Tibial artery (tissue), 4 donors: ENCODE data around the gene STMND1.
A peak's percentile ranks its signal among the peaks of the same experiment; 100 is the strongest.

Experiments
- DNase-seq, 2 donors: peaks; one replicate each; pipeline ENCODE4 v3.0.0-alpha.2; 2019
- H3K27ac ChIP-seq, 2 donors: fragments of 200-600 bp; sonication (generic) in 1 of 2; 1 replicate in 1 of 2; 2 replicates in 1 of 2; pipeline ENCODE4 v1.5.1; 2018 to 2019; ENCODE audit warnings: mild to moderate bottlenecking in 1 of 2
- H3K27me3 ChIP-seq, 2 donors: fragments of 200-600 bp; sonication (generic) in 1 of 2; one replicate each; pipeline versions ENCODE4 v1.5.1 to v1.6.0; 2016 to 2019
- H3K36me3 ChIP-seq, 3 donors: fragments of 200-600 bp; sonication (generic) in 2 of 3; one replicate each; pipeline ENCODE4 v1.5.1; 2016 to 2019; ENCODE audit warnings: mild to moderate bottlenecking in 2 of 3
- H3K4me1 ChIP-seq, 4 donors: fragments of 200-600 bp; sonication (generic) in 2 of 4; 1 replicate in 3 of 4; 2 replicates in 1 of 4; pipeline ENCODE4 v1.5.1; 2016 to 2019
- H3K4me3 ChIP-seq, 2 donors: fragments of 200-600 bp; sonication (generic) in 1 of 2; 1 replicate in 1 of 2; 2 replicates in 1 of 2; pipeline ENCODE4 v1.5.1; 2018 to 2019; ENCODE audit warnings: mild to moderate bottlenecking in 2 of 2
- H3K9me3 ChIP-seq, 3 donors: fragments of 200-600 bp; sonication (generic) in 1 of 3; one replicate each; pipeline ENCODE4 v1.5.1; 2016 to 2019
- intact Hi-C: fragments of 100-400 bp; cut with DNase I; formaldehyde crosslinking; loops from one replicate; pipeline ENCODE4 v1.15.0; 2023; ENCODE audit warnings: low total_unique reads
- TF ChIP-seq, protein P1 (sequence below), 2 experiments: fragments of 200-600 bp in 1 of 2; fragments of 450-650 bp in 1 of 2; IDR thresholded peaks; one replicate each; pipeline ENCODE4 v1.5.1; 2017 to 2019; ENCODE audit warnings: antibody characterized with exemption in 2 of 2, mild to moderate bottlenecking in 1 of 2, moderate library complexity in 1 of 2

Gene STMND1

DNA sequence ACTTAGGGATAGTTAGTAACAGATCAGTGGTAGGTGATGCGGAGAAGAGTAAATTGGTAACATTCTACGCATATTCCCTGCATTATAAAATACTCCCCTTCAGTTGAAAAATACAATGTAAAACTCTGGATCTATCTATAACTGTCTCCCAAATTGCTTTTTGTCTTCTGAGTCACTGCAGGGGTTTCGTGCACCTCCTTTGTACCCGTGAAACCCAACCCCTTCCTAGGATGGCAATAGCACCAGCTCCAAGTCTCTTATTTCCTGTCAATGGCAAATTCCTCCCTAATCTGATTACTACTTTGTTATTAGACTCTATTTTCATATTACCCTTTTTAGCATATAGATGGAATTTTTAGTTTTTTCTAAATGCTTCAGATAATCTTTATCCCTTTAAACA, 20.6 kb upstream of the STMND1 start:
- DNase-seq = no peak
- TF ChIP-seq, protein P1, sequence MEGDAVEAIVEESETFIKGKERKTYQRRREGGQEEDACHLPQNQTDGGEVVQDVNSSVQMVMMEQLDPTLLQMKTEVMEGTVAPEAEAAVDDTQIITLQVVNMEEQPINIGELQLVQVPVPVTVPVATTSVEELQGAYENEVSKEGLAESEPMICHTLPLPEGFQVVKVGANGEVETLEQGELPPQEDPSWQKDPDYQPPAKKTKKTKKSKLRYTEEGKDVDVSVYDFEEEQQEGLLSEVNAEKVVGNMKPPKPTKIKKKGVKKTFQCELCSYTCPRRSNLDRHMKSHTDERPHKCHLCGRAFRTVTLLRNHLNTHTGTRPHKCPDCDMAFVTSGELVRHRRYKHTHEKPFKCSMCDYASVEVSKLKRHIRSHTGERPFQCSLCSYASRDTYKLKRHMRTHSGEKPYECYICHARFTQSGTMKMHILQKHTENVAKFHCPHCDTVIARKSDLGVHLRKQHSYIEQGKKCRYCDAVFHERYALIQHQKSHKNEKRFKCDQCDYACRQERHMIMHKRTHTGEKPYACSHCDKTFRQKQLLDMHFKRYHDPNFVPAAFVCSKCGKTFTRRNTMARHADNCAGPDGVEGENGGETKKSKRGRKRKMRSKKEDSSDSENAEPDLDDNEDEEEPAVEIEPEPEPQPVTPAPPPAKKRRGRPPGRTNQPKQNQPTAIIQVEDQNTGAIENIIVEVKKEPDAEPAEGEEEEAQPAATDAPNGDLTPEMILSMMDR (IDR thresholded peaks at IDR 0.05) = no peak
- H3K9me3 ChIP-seq = peaks cover 0 to 4% (median 0%) of the 10 kb centered on the region in 3 donors
- H3K27ac ChIP-seq = no peak overlapping the region
- H3K4me1 ChIP-seq = peaks cover 0 to 8% (median 0%) of the 10 kb centered on the region in 4 donors
- H3K36me3 ChIP-seq = no peaks in the 10 kb centered on the region
- H3K27me3 ChIP-seq = no peaks in the 10 kb centered on the region
- no peak overlapping the region for H3K4me3 ChIP-seq
- intact Hi-C loops = loop anchor here (10.0 kb wide), 2 partner anchors 66 to 276 kb away; no protein-coding TSS in a partner anchor

DNA sequence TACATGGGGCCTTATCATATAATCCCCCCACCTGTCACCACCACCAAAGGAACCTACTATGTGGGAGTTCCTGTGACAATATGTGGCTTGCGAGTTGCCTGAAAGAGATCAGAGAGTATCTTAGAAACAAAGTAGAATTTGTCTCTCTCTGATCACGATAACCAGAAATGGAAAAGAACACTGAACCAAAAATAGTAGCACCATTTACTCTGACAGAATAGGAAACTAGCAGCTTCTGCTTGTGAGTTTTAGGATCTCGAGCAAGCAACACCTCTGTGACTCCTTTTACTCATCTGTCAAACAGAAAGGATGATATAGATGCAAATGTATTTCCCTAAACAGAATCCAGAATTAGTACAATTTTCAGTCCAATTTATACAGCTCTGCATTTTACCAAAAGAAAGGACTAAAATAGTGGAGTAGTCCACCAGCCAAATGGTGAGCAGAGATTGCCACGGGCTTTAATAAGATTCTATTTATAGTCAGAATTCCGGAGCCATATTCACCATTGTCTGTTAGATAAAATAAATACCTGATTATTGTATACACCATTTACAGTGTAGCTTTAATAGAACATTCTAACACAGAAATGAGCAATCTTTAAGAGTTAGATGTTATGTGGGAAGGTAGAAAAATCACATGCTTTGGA, 19.9 kb upstream of the STMND1 start:
- TF ChIP-seq, protein P1 (IDR thresholded peaks at IDR 0.05) = no peak
- Histone ChIP-seq H3K27me3 (peaks cover 0 to 4% of the 10 kb centered on the region in 2 donors), H3K9me3 (no peaks in the 10 kb centered on the region), H3K27ac (no peak overlapping the region), H3K36me3 (no peaks in the 10 kb centered on the region), H3K4me3 (no peak overlapping the region), H3K4me1 (peaks cover 0 to 8% (median 0%) of the 10 kb centered on the region in 4 donors)
- no peak for DNase-seq
- intact Hi-C loops = loop anchor here (10.0 kb wide), 2 partner anchors 67 to 277 kb away; no protein-coding TSS in a partner anchor

DNA sequence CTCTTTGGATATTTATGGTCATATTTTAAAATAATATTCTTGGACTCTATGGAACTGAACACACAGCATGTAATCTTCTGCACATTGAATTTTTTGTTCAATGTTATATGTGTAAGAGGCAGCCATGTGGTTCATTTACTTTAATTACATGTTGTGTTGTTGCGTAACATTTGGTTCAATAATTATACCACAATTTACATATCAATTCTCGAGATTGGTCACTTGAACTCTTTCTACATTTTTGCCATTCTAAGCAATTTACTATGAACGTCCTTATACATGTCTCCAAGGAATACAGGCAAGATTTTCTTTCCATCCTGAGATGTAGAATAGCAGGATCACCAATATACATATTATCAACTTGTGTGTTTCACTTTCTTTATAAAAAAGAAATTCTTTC, 18.5 kb upstream of the STMND1 start:
- Histone ChIP-seq H3K9me3 (no peaks in the 10 kb centered on the region), H3K4me3 (no peak overlapping the region), H3K27ac (no peak overlapping the region), H3K4me1 (peaks cover 0 to 8% (median 0%) of the 10 kb centered on the region in 4 donors), H3K27me3 (peaks cover 0 to 4% of the 10 kb centered on the region in 2 donors), H3K36me3 (no peaks in the 10 kb centered on the region)
- no peak for DNase-seq
- intact Hi-C loops = loop anchor here (10.0 kb wide), 2 partner anchors 69 to 279 kb away; no protein-coding TSS in a partner anchor
- TF ChIP-seq, protein P1 (IDR thresholded peaks at IDR 0.05) = no peak

DNA sequence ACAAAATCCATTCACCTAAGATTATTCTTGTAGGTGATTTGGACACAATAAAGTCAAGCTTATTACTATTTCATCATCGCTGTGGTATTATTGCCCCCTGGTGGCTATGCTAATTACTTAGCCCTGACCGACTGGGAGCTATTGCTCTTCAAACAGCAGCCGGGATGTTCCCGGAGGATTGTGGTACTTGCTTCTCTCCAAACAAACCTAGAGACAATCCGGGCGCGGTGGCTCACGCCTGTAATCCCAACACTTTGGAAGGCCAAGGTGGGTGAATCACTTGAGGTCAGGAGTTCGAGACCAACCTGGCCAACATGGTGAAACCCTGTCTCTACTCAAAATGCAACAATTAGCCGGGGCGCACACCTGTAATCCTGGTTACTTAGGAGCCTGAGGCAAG, 15.4 kb upstream of the STMND1 start:
- no peaks in the 10 kb centered on the region for H3K36me3 ChIP-seq
- H3K9me3 ChIP-seq = no peaks in the 10 kb centered on the region
- intact Hi-C loops = loop anchor here (10.0 kb wide), 2 partner anchors 72 to 282 kb away; no protein-coding TSS in a partner anchor
- no peak overlapping the region for H3K27ac ChIP-seq
- peak in 1 of 2 donors; percentile 25 for DNase-seq
- peaks cover 0 to 8% (median 0%) of the 10 kb centered on the region in 4 donors for H3K4me1 ChIP-seq
- H3K27me3 ChIP-seq = peaks cover 0 to 4% of the 10 kb centered on the region in 2 donors
- H3K4me3 ChIP-seq = no peak overlapping the region
- TF ChIP-seq, protein P1 (IDR thresholded peaks at IDR 0.05) = peak; percentile 63 to 74

DNA sequence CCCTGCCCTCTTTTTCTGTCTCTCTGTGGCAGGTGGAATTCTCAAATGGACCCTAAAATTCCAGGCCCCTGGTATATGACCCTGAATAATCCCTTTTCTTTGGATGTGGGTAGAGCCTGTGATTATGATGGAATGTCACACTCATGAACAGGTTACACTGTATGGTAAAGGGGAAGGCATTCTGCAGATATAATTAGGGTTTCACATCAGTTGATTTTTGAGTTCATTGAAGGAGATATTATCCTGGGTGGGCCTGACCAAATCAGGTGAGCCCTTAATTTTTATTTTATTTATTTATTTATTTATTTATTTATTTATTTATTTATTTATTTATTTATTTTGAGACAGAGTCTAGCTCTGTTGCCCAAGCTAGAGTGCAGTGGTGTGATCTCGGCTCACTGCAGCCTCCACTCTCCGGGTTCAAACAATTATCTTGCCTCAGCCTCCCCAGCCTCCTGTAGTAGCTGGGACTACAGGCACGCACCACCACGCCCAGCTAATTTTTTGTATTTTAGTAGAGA, 13.7 kb upstream of the STMND1 start:
- no peaks in the 10 kb centered on the region for H3K4me1 ChIP-seq
- TF ChIP-seq, protein P1 (IDR thresholded peaks at IDR 0.05) = no peak
- H3K27me3 ChIP-seq = peaks cover 0 to 4% of the 10 kb centered on the region in 2 donors
- H3K9me3 ChIP-seq = no peaks in the 10 kb centered on the region
- no peak overlapping the region for H3K4me3 ChIP-seq
- DNase-seq = no peak
- no peak overlapping the region for H3K27ac ChIP-seq
- H3K36me3 ChIP-seq = no peaks in the 10 kb centered on the region
- intact Hi-C loops = loop anchor here (10.0 kb wide), 2 partner anchors 73 to 283 kb away; no protein-coding TSS in a partner anchor
